ENCODE data around the gene CHST1. TPM values are rescaled to one million over a fixed set of nuclear protein-coding genes. Genes with fewer than 3 reads are reported as not detected.

Gene CHST1
- total RNA-seq, 4 donors from 2014 or later, result 3.3 to 6.9 (median 3.7) TPM

DNA sequence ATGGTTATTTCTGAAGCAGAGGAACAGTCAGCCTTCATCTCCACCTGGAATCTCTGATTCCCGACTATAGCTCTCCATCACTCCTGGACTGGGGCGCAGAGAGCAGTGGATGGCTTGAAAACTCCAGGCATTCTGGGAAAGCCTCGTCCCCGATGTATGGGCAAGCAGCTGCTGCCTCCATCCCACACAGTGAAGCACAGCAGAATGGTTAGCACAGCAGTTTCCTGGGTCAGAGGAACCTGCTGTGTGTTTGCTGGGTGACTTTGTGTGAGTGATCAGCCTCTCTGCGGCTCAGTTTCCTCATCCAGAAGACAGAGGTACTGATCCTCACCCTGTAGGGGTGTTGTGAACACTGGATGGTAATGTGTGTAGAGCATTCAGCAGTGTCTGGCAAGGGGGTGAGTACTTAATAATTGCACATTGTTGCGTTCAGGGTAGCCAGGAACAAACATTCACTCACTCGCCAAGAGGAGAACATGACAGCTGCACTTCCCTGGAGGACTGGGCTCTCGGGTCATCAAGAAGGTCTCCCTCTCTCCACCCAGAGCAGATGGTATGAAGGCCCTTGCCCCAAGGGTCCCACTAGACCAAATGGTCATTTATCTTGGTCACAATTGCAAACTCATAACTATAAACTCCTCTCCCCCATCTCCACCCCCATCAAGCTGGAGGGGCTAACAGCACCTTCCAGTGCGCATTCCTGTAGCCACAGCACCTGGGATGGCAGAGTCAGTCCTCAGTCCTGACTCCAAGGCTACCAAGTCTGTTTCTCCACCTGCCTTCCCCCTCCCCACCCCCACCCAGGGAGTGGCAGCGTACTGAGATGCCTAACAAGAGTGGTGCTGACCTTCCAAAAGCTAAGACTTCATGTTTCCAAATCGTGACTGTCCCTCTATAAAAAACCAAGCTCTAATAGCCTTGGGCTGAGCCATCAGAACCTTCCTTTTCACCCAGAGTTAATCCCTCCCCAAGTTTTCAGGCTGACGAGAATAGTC lies 1.5 kb upstream of the CHST1 start:
- no peak overlapping the region for H3K4me3 ChIP-seq
- intact Hi-C loops (cut with DNase I), result no loop called here
- no peak for DNase-seq (ENCODE audit: extremely low spot score)
- peaks cover 19 to 41% (median 38%) of the 10 kb centered on the region in 4 donors for H3K4me1 ChIP-seq
- H3K27me3 ChIP-seq, result peaks cover 0 to 33% (median 16%) of the 10 kb centered on the region in 4 donors
- no peaks in the 10 kb centered on the region for H3K9me3 ChIP-seq
- H3K27ac ChIP-seq (replicated peaks in 1 of 4), result no peak overlapping the region
- H3K36me3 ChIP-seq, result no peaks in the 10 kb centered on the region
- 76% methylated on average over 8 of the region's 12 CpGs for WGBS
- no peak for TF ChIP-seq EP300 (IDR thresholded peaks at IDR 0.05)
- TF ChIP-seq POLR2AphosphoS5 (IDR thresholded peaks at IDR 0.05), result no peak
- TF ChIP-seq POLR2A (IDR thresholded peaks at IDR 0.05; ENCODE audit: low read depth), result no peak
- TF ChIP-seq, protein P1, sequence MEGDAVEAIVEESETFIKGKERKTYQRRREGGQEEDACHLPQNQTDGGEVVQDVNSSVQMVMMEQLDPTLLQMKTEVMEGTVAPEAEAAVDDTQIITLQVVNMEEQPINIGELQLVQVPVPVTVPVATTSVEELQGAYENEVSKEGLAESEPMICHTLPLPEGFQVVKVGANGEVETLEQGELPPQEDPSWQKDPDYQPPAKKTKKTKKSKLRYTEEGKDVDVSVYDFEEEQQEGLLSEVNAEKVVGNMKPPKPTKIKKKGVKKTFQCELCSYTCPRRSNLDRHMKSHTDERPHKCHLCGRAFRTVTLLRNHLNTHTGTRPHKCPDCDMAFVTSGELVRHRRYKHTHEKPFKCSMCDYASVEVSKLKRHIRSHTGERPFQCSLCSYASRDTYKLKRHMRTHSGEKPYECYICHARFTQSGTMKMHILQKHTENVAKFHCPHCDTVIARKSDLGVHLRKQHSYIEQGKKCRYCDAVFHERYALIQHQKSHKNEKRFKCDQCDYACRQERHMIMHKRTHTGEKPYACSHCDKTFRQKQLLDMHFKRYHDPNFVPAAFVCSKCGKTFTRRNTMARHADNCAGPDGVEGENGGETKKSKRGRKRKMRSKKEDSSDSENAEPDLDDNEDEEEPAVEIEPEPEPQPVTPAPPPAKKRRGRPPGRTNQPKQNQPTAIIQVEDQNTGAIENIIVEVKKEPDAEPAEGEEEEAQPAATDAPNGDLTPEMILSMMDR (IDR thresholded peaks at IDR 0.05), result no peak

DNA sequence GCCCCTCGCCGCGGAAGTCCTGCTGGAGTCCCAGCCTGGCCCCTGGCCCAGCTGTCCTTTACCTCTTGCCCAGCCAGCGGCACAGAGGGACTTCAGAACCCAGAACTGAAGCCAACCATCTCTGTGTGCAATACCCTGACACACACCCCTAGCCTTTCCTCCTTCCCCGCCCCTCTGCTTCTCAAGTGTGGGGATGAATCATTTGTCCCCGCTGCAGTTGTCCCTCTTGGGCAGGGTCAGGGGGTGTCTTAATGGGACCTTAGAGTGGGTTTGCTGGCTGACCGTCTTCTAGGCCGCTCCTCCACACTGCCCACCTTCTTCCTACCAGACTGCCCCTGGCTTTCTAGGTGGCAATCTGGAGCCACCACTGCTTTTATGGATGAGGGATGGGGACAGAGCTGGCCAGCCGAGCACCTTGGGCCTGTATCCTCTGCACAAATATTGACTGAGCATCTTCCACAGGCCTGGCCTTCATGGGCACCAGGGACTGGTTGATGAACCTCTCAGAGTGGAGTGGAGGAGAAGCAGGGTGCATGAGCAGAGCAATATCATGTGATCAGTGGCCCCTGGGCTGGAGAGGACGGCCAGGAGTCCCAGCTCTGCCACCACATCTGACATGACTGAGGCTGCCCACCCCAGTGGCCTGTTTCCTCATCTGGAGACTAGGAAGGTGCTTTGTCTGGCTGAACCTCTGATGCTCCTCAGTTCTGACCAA lies 668 bp upstream of the CHST1 start:
- Histone ChIP-seq H3K27me3 (peaks cover 0 to 42% (median 21%) of the 10 kb centered on the region in 4 donors), H3K27ac (replicated peaks in 1 of 4) (peak overlapping the region; percentile 41 to 52 (median 46)), H3K4me3 (peak overlapping the region; percentile 68 to 87 (median 74)), H3K4me1 (peaks cover 19 to 44% (median 40%) of the 10 kb centered on the region in 4 donors), H3K36me3 (no peaks in the 10 kb centered on the region), H3K9me3 (no peaks in the 10 kb centered on the region)
- intact Hi-C loops (cut with DNase I), result no loop called here
- DNase-seq (ENCODE audit: extremely low spot score), result no peak
- TF ChIP-seq POLR2A (IDR thresholded peaks at IDR 0.05; ENCODE audit: low read depth) (no peak), POLR2AphosphoS5 (IDR thresholded peaks at IDR 0.05) (no peak), EP300 (IDR thresholded peaks at IDR 0.05) (no peak)
- TF ChIP-seq, protein P1 (IDR thresholded peaks at IDR 0.05), result no peak
- WGBS, result 60% methylated on average over 4 of the region's 10 CpGs

DNA sequence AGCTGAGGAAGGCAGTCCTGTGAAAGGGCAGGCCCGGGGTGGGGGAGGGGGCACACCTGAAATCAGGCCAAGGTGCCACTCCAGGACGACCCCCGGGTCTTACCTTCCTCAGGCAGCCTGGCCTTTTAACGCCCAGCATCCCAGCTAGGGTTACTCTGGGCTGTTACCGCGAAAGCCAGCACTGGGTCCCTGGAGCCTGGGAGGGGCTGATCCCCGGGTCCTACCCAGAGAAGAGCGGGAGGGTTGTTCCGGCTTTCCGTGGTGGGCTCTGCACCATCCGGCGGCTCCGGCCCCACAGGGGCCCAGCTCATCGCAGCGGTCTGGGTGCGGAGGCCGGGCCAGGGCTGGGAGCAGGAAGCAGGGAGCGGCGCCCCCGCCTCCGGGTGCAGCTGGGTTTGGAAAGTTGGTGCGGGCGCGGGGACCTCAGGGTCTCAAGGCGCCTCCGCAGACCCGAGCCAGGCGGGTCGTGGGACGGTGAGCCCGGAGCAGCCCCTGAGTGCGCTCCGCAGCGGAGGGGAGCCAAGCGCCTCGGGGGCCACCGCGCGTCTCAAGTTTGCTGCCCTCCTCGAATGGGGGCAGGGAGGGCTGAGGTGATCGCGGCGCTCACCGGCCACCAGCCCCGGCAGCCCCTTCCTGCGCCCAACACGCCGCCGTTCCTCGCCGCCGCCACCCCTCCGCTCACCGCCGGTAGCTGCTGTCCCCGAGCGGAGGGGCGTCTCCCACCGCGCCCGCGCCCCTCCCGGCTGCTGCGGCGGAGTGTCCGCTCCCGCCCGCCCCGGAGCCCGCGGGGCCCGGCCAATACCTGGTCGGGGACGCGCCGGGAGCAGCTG lies 831 bp downstream of the CHST1 start:
- no peak for DNase-seq (ENCODE audit: extremely low spot score)
- H3K4me1 ChIP-seq, result peaks cover 24 to 47% (median 41%) of the 10 kb centered on the region in 4 donors
- H3K9me3 ChIP-seq, result no peaks in the 10 kb centered on the region
- H3K4me3 ChIP-seq, result peak overlapping the region; percentile 68 to 87 (median 74)
- WGBS, result 2% methylated on average over 6 of the region's 76 CpGs
- peak overlapping the region in 3 of 4 donors; percentile 41 to 52 (median 49) for H3K27ac ChIP-seq (replicated peaks in 1 of 4)
- intact Hi-C loops (cut with DNase I), result loop anchor here (5.0 kb wide), 1 partner anchor 108 kb away; no protein-coding TSS in a partner anchor
- TF ChIP-seq POLR2A (IDR thresholded peaks at IDR 0.05; ENCODE audit: low read depth) (no peak), POLR2AphosphoS5 (IDR thresholded peaks at IDR 0.05) (no peak), EP300 (IDR thresholded peaks at IDR 0.05) (no peak)
- TF ChIP-seq, protein P1 (IDR thresholded peaks at IDR 0.05), result no peak
- no peaks in the 10 kb centered on the region for H3K36me3 ChIP-seq
- peaks cover 0 to 57% (median 33%) of the 10 kb centered on the region in 4 donors for H3K27me3 ChIP-seq

All from esophagus muscularis mucosa (tissue), 4 donors.